GM18870 (cell line): ENCODE measurements around the gene DTWD1.
"Not testable (repeated sequence)": the region's sequence is repeated elsewhere in the genome, so short reads cannot be mapped to it uniquely, and the experiment has no call there.

Experiments used
- ATAC-seq: cut with Tn5 transposase; IDR thresholded peaks from one replicate; pipeline ENCODE4 v1.9.1; 2021; ENCODE audit warnings: moderate library complexity; ENCODE audit not compliant: unreplicated experiment

The DTWD1 gene

GRCh38 chr15:49645277-49645676 lies 24.4 kb downstream of the DTWD1 start:
- no peak for ATAC-seq

DNA sequence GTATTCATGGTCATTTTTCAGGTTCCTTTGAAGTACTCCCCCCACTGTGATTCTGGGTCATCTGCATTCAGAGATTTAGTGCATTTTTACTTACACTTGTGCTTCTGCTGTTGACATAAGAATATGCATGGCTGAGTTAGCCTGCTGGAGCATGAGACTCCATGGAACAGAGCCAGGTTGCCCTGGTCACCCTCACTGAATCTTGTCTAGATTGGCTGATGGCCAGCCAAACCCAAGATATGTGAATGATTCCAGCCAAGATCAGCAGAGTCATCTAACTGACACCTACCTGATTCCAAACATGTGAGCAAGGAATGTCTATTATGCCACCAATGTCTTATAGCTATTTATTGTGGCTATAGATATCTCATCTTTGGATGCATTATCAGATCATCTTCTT lies 25.1 kb downstream of the DTWD1 start:
- no peak for ATAC-seq

DNA sequence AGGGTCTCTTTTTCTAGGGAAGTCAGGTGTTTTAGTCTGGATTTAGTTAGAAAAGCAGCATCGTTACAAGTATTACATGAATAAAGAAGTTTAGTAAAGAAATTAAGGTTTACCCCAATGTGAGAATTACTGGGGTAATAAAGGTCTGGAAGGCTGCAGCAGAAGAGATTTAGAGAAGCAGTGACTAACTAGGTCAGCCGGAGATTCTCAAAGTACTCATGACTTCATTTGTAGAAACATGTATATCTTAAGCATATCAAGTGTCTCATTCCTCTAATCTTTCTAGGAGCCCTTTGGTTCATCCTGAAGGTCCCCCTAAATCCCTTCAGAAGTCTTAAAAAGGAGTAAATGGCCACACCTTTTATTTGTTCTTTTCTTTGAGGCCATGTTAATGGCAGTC lies 26.0 kb downstream of the DTWD1 start:
- ATAC-seq = no peak

DNA sequence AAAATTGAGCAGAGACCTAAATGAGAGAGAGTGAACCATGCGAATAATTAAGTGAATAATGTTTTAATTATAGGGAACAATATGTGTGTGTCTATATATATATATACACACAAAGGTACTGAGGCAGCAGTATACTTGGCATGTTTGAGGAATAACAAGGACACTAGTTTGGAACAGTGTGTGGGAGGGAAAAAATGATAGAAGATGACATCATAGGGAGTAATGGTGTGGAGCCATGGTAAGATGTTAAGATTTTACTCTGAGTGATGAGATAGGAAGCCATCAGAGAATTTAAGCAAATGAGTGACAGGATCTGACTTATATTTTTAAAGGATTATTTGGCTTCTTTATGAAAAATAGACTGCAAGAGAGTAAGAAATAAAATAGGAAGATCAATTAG lies 29.1 kb downstream of the DTWD1 start:
- ATAC-seq = no peak

DNA sequence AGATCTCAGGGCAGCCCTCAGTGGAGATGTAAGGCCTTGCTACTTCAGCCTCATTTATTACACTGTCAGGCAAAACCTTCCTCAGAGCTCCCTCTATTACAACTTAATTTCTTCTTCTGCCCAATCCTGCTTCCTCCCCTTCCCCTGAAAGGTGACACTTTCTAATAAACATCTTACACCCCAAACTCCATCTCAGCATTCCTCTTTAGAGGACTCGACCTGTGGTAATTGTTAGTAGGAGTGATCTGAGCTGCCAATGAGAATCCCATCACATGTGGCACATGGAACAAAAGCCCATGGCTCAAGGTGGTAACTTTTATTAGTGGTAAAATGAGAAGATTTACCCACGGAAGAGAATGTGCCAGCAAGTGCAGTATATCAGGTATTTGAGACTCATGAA lies 29.8 kb downstream of the DTWD1 start:
- ATAC-seq = no peak

DNA sequence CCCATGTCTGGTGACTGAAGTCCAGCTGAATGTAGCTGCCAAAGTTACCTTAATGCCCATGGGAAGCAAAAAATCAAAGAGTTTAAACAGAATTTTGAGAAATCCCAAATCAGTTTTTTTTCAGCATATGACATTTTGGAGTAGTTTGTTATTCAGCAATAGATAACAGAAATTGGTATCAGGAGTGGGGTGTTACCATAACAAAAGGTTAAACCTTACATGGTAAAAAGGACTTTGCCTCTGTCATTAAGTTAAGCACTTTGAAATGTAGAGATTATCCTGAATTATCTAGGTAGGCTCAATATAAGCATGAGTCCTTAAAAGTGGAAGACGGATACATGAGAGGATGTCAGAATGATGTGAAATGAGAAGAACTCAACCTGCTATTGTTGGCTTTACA lies 32.1 kb downstream of the DTWD1 start:
- ATAC-seq = no peak

- no peak for ATAC-seq
These were observed 35.9 kb downstream of the DTWD1 start for GRCh38 chr15:49656734-49657133.

GRCh38 chr15:49664716-49665115 lies 43.9 kb downstream of the DTWD1 start:
- ATAC-seq = no peak

- not testable (repeated sequence) for ATAC-seq
These were observed 45.6 kb downstream of the DTWD1 start for GRCh38 chr15:49666486-49666885.

DNA sequence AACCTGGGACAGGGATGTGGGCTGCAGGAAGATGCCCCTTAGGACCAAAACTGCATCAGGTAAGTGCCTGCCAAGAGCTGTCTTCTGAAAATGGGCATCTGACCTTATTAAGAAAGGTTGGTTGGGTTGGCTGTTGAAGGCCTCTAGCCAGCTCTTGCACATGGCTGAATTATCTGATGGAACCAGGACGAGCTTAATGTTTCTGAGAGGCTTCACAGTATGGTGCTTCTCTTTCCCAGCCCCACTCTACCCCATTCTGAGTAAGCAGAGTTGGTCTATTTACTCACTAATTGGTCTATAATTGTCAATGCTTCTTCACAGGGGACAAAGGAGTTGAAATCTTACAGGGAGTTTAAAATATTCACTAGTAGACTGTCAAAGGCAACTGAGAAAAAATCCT lies 48.4 kb downstream of the DTWD1 start:
- ATAC-seq = no peak

DNA sequence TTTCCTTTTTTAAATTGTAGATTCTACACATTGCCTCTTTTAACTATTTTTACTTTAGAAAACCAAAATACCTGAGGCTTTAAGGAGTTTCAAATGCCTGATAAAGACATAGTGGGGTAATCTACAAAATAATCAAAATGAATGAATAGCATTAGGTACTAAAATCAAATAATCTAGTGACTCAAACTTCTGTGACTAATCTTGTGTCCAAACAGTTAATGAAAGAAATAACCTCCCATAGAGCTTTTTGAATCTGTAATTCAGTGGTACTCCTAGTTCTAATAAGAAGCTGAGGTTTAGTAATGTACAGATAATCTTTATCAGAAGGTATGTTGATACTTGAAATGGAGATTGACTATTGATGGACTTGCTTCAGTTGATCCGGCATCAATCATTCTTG lies 53.0 kb downstream of the DTWD1 start:
- ATAC-seq = no peak

DNA sequence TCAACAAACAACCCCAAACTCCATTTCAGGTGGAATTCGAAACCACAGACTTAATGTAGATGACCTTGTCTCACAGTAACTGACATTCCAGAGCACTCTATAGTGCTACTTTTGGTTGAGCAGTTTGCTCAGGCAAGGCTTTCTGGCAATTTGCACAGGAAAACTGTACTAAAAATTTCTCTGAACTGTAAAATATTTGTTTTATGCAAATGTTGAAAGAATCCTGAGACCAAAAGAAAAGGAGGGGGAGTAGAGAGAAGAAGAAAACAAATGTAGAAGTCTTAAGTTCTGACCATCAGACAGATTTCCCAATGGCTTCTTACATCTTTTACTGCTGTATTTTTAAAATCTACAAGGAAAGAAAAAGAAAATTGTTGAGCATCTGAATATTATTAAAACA lies 53.5 kb downstream of the DTWD1 start:
- no peak for ATAC-seq

- no peak for ATAC-seq
These were observed 54.2 kb downstream of the DTWD1 start for GRCh38 chr15:49675041-49675440.

DNA sequence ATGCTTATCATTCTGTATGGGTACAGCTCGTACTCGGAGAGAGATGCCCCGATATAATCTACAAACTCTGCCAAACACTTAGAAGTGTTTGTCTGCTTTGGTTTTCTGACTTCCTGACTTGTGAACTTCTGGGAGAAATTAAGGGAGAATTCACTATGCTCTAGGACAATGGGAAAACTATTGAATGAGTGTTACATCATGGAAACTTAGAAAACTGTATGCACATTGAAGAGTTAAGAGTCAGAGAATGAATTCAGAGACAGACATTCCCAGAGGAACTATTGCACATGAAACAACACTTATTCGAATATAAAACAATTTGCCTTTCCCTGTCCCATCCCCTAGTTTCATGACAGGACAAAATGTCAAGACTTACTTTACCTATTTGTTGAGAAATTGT lies 57.8 kb downstream of the DTWD1 start:
- ATAC-seq = no peak

DNA sequence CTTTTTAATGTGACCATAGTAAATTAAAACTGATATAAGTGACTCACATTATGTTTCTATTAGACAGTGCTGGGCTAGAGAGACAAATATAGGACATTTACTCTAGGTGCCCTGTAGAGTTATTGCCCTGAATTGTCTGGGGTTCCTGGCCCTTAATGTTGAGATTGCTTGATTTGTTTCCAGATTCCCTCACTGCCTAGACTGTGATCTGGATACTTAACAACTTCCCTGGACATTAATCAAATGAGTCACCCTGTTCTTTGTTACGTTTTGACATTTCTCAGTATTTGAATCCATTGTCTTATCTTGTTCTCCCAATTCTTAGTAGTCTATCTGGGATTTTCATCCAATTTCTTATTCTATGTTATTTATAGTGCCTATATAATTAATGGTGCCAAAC lies 65.8 kb downstream of the DTWD1 start:
- no peak for ATAC-seq

- ATAC-seq = no peak
These were observed 67.4 kb downstream of the DTWD1 start for GRCh38 chr15:49688135-49688790.

DNA sequence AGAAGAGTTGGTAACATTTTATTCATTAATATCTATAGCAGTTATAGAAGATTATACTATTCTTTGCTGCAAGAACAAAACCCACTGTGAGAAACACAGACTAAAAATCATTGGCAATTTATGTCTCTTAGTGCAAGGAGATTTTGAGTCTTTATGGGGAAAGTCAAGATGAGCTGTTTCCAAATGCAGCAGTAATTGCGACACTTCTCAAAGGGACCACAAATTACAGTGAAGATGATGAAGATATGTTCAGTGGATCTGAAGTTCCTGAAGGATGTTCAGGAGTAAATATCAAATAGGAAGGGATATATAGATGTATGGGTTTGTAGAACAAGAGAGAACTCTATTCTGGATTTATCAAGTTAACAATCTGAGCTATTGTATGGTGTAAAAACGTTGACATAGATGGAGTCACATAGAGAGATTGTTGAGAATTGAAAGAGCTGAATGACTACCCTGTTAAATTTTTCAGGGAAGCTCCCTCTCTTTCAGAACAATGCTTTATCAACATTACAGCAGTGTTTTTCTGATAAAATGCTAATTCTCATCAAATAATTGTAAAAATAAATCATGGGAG lies 71.8 kb downstream of the DTWD1 start:
- no peak for ATAC-seq

DNA sequence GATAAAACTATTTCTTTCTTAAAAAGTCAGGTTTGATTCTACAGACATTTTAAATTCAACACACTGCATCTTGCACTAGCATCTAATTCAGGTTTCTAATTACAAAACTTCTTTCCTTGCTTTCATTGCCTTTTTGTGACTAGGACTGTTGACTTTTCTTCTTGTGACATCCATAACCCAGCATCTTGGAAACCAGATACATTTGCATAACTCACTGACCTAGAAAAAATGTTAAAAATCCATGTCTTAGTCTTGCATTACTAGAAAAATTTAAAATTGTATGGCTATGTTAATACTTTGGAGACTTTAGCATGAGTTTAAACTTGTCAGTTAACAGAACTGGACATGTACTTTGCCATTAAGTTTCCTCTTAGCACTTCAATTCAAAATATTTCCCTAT lies 72.7 kb downstream of the DTWD1 start:
- no peak for ATAC-seq

GRCh38 chr15:49696433-49696832 lies 75.6 kb downstream of the DTWD1 start:
- ATAC-seq = no peak

DNA sequence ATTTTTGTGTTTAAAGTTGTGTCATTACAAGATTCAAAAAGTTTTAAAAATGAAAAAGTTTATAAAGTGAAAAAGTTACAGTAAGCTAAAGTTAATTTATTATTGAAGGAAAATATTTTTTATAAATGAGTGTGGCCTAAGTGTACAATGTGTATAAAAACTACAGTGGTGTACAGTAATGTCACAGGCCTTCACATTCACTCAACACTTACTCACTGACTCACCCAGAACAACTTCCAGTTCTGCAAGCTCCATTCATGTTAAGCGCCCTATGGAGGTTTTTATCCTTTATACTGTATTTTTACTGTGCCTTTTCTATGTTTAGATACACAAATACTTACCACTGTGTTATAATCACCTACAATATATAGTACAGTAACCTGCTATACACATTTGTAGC lies 76.3 kb downstream of the DTWD1 start:
- no peak for ATAC-seq

- ATAC-seq = not testable (repeated sequence)
These were observed 82.1 kb downstream of the DTWD1 start for GRCh38 chr15:49702982-49703381.
